Mucosa of descending colon (tissue), 3 donors: ENCODE results near the gene CAMSAP3. TPM values are rescaled to one million over a fixed set of nuclear protein-coding genes. Genes with fewer than 3 reads are reported as not detected.
A peak's percentile ranks its signal among the peaks of the same experiment; 100 is the strongest.

ENCODE experiments used
- ATAC-seq: fragments of 200-7000 bp; cut with Tn5 transposase; one replicate; pipeline ENCODE4 v1.9.1; 2020; ENCODE audit warnings: mild to moderate bottlenecking, moderate library complexity
- DNase-seq, 3 donors: peaks; one replicate each; pipeline ENCODE4 v3.0.0-alpha.2; 2020
- H3K36me3 ChIP-seq: fragments of 200-600 bp; one replicate; pipeline ENCODE4 v1.8.0; 2021; ENCODE audit warnings: low read depth, mild to moderate bottlenecking
- H3K4me1 ChIP-seq: fragments of 200-600 bp; one replicate; pipeline ENCODE4 v1.8.0; 2021; ENCODE audit warnings: low read depth, mild to moderate bottlenecking
- H3K4me3 ChIP-seq: fragments of 200-600 bp; one replicate; pipeline ENCODE4 v1.8.0; 2021; ENCODE audit warnings: mild to moderate bottlenecking
- H3K9me3 ChIP-seq: fragments of 200-600 bp; one replicate; pipeline ENCODE4 v1.8.0; 2021; ENCODE audit warnings: mild to moderate bottlenecking
- CTCF ChIP-seq: fragments of 200-600 bp; IDR thresholded peaks from one replicate; pipeline ENCODE4 v1.8.0; 2022; ENCODE audit warnings: antibody characterized with exemption, mild to moderate bottlenecking
- intact Hi-C, 2 donors: fragments of 100-400 bp; cut with DNase I in 1 of 2; cut with micrococcal nuclease in 1 of 2; formaldehyde crosslinking; loops; one replicate each; pipeline versions ENCODE4 v1.11.0 to v1.11.1; 2022; cut with DNase I, micrococcal nuclease
- total RNA-seq, 3 donors: library from RNA; stranded (reverse); fragmentation: NEBNext Ultra II Directional in 2 of 3; extraction: Animal tissue kit (Norgen Biotek cat#: 25700) in 2 of 3; gene quantifications; one replicate each; pipeline versions ENCODE4 v1.2.1 to v1.2.4, GENCODE V29; 2021 to 2023
- donor health status: DM: no; HTN: no; CAD: no; lungs with moderate emphysema.
- donor health status: DM: no; HTN: no; CAD: no.
- donor health status: DM: no; HTN: yes; CAD: no.

CAMSAP3 gene
- total RNA-seq, 3 donors from 2014 or later, result 25.3 to 60.5 (median 41.2) TPM

- Histone ChIP-seq H3K9me3 (no peaks in the 10 kb centered on the region), H3K4me3 (no peak overlapping the region), H3K4me1 (peaks cover 19% of the 10 kb centered on the region), H3K36me3 (peaks cover 8% of the 10 kb centered on the region)
- TF ChIP-seq CTCF, result no peak
- ATAC-seq (no peak), DNase-seq (peak in 1 of 3 donors; percentile 41)
- intact Hi-C loops, result no loop called here
Observed at GRCh38 chr19:7624810-7625209, 29.1 kb downstream of the CAMSAP3 start.

GRCh38 chr19:7625763-7626372, 30.2 kb downstream of the CAMSAP3 start:
- no peak overlapping the region for H3K4me3 ChIP-seq
- no peaks in the 10 kb centered on the region for H3K9me3 ChIP-seq
- H3K4me1 ChIP-seq, result peaks cover 22% of the 10 kb centered on the region
- TF ChIP-seq CTCF, result no peak
- H3K36me3 ChIP-seq, result peaks cover 8% of the 10 kb centered on the region
- ATAC-seq (no peak), DNase-seq (peak in 1 of 3 donors; percentile 44)
- intact Hi-C loops, result no loop called here

GRCh38 chr19:7627166-7627565, 31.5 kb downstream of the CAMSAP3 start:
- ATAC-seq, result no peak
- intact Hi-C loops, result no loop called here
- peaks cover 8% of the 10 kb centered on the region for H3K36me3 ChIP-seq
- peaks cover 23% of the 10 kb centered on the region for H3K4me1 ChIP-seq
- no peak overlapping the region for H3K4me3 ChIP-seq
- DNase-seq, result peak in 1 of 3 donors; percentile 40
- TF ChIP-seq CTCF, result no peak
- no peaks in the 10 kb centered on the region for H3K9me3 ChIP-seq

- ATAC-seq, result no peak
- DNase-seq, result peak in 1 of 3 donors; percentile 47
- H3K36me3 ChIP-seq, result peaks cover 4% of the 10 kb centered on the region
- no peak for TF ChIP-seq CTCF
- no peaks in the 10 kb centered on the region for H3K9me3 ChIP-seq
- peaks cover 23% of the 10 kb centered on the region for H3K4me1 ChIP-seq
- intact Hi-C loops, result no loop called here
- peak overlapping the region; percentile 96 for H3K4me3 ChIP-seq
Observed at GRCh38 chr19:7628589-7629311, 33.1 kb downstream of the CAMSAP3 start.

- Histone ChIP-seq H3K9me3 (no peaks in the 10 kb centered on the region), H3K4me3 (peak within 1 kb of the TSS; percentile 96), H3K36me3 (peaks cover 4% of the 10 kb centered on the region), H3K4me1 (peaks cover 23% of the 10 kb centered on the region)
- ATAC-seq (peak; percentile 98), DNase-seq (peak; percentile 95 to 97 (median 96))
- no peak for TF ChIP-seq CTCF
- intact Hi-C loops, result no loop called here
Observed at GRCh38 chr19:7629347-7630054, 33.8 kb downstream of the CAMSAP3 start, which contains the start of the genes PET100 and XAB2. PET100 (plus strand) TSS chr19:7629793; CDS start chr19:7629834, 41 bp downstream. XAB2 (minus strand) TSS chr19:7629545; CDS start chr19:7629527, 18 bp downstream.
